HepG2 (cell line): ENCODE results near the gene NLE1. TPM values are rescaled to one million over a fixed set of nuclear protein-coding genes. Genes with fewer than 3 reads are reported as not detected.

ENCODE experiments used
- ATAC-seq: fragments of 200-7000 bp; cut with Tn5 transposase; 3 replicates; pipeline ENCODE4 v1.9.1; 2020; ENCODE audit warnings: mild to moderate bottlenecking, moderate library complexity
- BruUV-seq: library from RNA; stranded (reverse); fragments of 400-500 nt; replicated peaks from 2 replicates; lab custom pipeline; 2021; lab: Mats Ljungman, UMichigan
- CTCF ChIA-PET: fragments of 300-600 bp; formaldehyde crosslinking; extraction: SDS; loops from one replicate; lab custom pipeline; 2021; ENCODE audit warnings: low total read pairs, inconsistent platforms, low intra/inter-chr PET ratio; lab: Yijun Ruan, JAX
- POLR2A ChIA-PET: fragments of 350-600 bp; sonication (Branson Sonifier 250); formaldehyde crosslinking; loops from one replicate; lab custom pipeline; 2020; ENCODE audit warnings: antibody characterized with exemption, inconsistent platforms; lab: Yijun Ruan, JAX
- DNase-seq: peaks from one replicate; pipeline ENCODE4 v3.0.0-alpha.2; 2015; ENCODE audit warnings: low spot score
- FAIRE-seq: peaks from 3 replicates; lab custom pipeline; 2011; peaks lifted over from hg19 to GRCh38; lab: Jason Lieb, UNC
- H2AFZ ChIP-seq: one replicate; pipeline ENCODE4 v1.6.1; 2011; ENCODE audit warnings: low read length, inconsistent platforms
- H3K27ac ChIP-seq: fragments of 300-600 bp; 3 replicates; pipeline ENCODE4 v1.8.0; 2011; ENCODE audit warnings: mixed run types, mild to moderate bottlenecking, mixed read lengths, low read length, inconsistent platforms; ENCODE audit not compliant: insufficient read depth; ENCODE audit errors: extremely low read length
- H3K27me3 ChIP-seq, 2 experiments: fragments of 200-600 bp in 1 of 2; 2 replicates in 1 of 2; 3 replicates in 1 of 2; pipeline versions ENCODE4 v1.6.0 to v1.8.0; 2011; ENCODE audit warnings: low read length in 2 of 2, mild to moderate bottlenecking in 2 of 2, moderate library complexity in 2 of 2, inconsistent platforms in 1 of 2; ENCODE audit not compliant: insufficient read depth in 2 of 2, control insufficient read depth in 1 of 2
- H3K36me3 ChIP-seq, 2 experiments: fragments of 200-600 bp in 1 of 2; replicated peaks in 1 of 2; 2 replicates in 1 of 2; 3 replicates in 1 of 2; pipeline versions ENCODE4 v1.5.1 to v1.8.0; 2011; ENCODE audit warnings: low read length in 2 of 2, inconsistent platforms in 1 of 2; ENCODE audit not compliant: insufficient read depth in 2 of 2, control insufficient read depth in 1 of 2
- H3K4me1 ChIP-seq: 2 replicates; pipeline ENCODE4 v1.5.1; 2012; ENCODE audit warnings: low read length, inconsistent platforms; ENCODE audit not compliant: insufficient read depth
- H3K4me2 ChIP-seq: 2 replicates; pipeline ENCODE4 v1.6.0; 2011; ENCODE audit warnings: low read depth, low read length, inconsistent platforms
- H3K4me3 ChIP-seq, 3 experiments: fragments of 200-600 bp in 1 of 3; sonication (generic), shearing (Covaris generic) in 1 of 3; replicated peaks in 1 of 3; 2 replicates each; pipeline ENCODE4 v1.5.1; 2011 to 2016; ENCODE audit warnings: low read length in 3 of 3, inconsistent platforms in 2 of 3, low read depth in 2 of 3, mild to moderate bottlenecking in 2 of 3, control low read depth in 1 of 3, mixed read lengths in 1 of 3; ENCODE audit not compliant: insufficient read depth in 1 of 3
- H3K79me2 ChIP-seq: one replicate; pipeline ENCODE4 v1.6.1; 2011; ENCODE audit warnings: low read length, inconsistent platforms; ENCODE audit not compliant: insufficient read depth
- H3K9ac ChIP-seq: 2 replicates; pipeline ENCODE4 v1.6.0; 2011; ENCODE audit warnings: mild to moderate bottlenecking, low read depth, low read length, inconsistent platforms; ENCODE audit not compliant: insufficient read depth
- H3K9me3 ChIP-seq: 2 replicates; pipeline ENCODE4 v1.5.1; 2012; ENCODE audit warnings: mild to moderate bottlenecking, low read length
- H4K20me1 ChIP-seq: 2 replicates; pipeline ENCODE4 v1.6.0; 2011; ENCODE audit warnings: inconsistent platforms, mild to moderate bottlenecking, low read length, moderate library complexity; ENCODE audit not compliant: insufficient read depth
- ETS1 ChIP-seq: sonication (generic); formaldehyde crosslinking; IDR thresholded peaks from 2 replicates; pipeline ENCODE4 v1.4.0; 2020; ENCODE audit warnings: missing genetic modification reagents
- GABPB1 ChIP-seq: IDR thresholded peaks from 2 replicates; pipeline ENCODE4 v1.6.1; 2016; ENCODE audit warnings: mild to moderate bottlenecking, missing genetic modification reagents, moderate library complexity, missing compliant biosample characterization
- HOXA9 ChIP-seq: sonication (generic); formaldehyde crosslinking; IDR thresholded peaks from 2 replicates; pipeline ENCODE4 v1.8.1; 2022; ENCODE audit warnings: missing genetic modification reagents, mild to moderate bottlenecking, moderate library complexity, borderline replicate concordance
- ISX ChIP-seq: sonication (generic); formaldehyde crosslinking; conservative IDR thresholded peaks from 2 replicates; pipeline ENCODE4 v1.5.0; 2020; ENCODE audit warnings: missing genetic modification reagents
- MAZ ChIP-seq, 2 experiments: sonication (generic) in 1 of 2; formaldehyde crosslinking in 1 of 2; IDR thresholded peaks; 2 replicates each; pipeline versions ENCODE4 v1.5.0 to v1.6.1; 2012 to 2020; ENCODE audit warnings: low read depth in 2 of 2, mild to moderate bottlenecking in 2 of 2, borderline replicate concordance in 1 of 2, improper control_type of control experiment in 1 of 2, low read length in 1 of 2, missing genetic modification reagents in 1 of 2, moderate library complexity in 1 of 2
- NFKBIZ ChIP-seq: IDR thresholded peaks from 2 replicates; pipeline ENCODE4 v1.6.1; 2018; ENCODE audit warnings: missing genetic modification reagents, missing compliant biosample characterization
- NFRKB ChIP-seq: fragments of 450-650 bp; IDR thresholded peaks from 2 replicates; pipeline ENCODE4 v1.6.1; 2017
- POLR2AphosphoS5 ChIP-seq: IDR thresholded peaks from 2 replicates; pipeline ENCODE4 v1.6.1; 2012; ENCODE audit warnings: low read depth, low read length
- RFX1 ChIP-seq: fragments of 450-650 bp; IDR thresholded peaks from 2 replicates; pipeline ENCODE4 v1.6.1; 2017
- TEAD3 ChIP-seq: optimal IDR thresholded peaks from 2 replicates; pipeline ENCODE3; 2016; ENCODE audit warnings: borderline replicate concordance
- TGIF2 ChIP-seq: IDR thresholded peaks from 2 replicates; pipeline ENCODE4 v1.6.1; 2016; ENCODE audit warnings: control low read depth, missing compliant biosample characterization
- ZBTB20 ChIP-seq: sonication (generic); formaldehyde crosslinking; IDR thresholded peaks from 2 replicates; pipeline ENCODE4 v1.8.1; 2023; ENCODE audit warnings: missing genetic modification reagents, low read depth, mild to moderate bottlenecking, borderline replicate concordance
- ZFP36 ChIP-seq: fragments of 150-350 bp; IDR thresholded peaks from 2 replicates; pipeline ENCODE4 v1.6.1; 2018; ENCODE audit warnings: borderline replicate concordance, low read length, low read depth; ENCODE audit not compliant: partially characterized antibody
- ZNF232 ChIP-seq: sonication (generic); formaldehyde crosslinking; IDR thresholded peaks from 2 replicates; pipeline ENCODE4 v1.4.0; 2020; ENCODE audit warnings: missing genetic modification reagents, borderline replicate concordance
- ZNF530 ChIP-seq: sonication (generic); formaldehyde crosslinking; IDR thresholded peaks from 2 replicates; pipeline ENCODE4 v1.5.0; 2020; ENCODE audit warnings: low read depth, mild to moderate bottlenecking, missing genetic modification reagents
- WGBS: methylation state at CpG from one replicate; pipeline ENCODE4 v1.1.6; 2017; ENCODE audit warnings: low lambda C conversion rate; 5-methylcytosine and 5-hydroxymethylcytosine counted together
- in situ Hi-C: cut with HindIII; loops from 2 replicates; pipeline ENCODE4 v1.10.0; 2017; ENCODE audit warnings: low pct_unique_long_range_greater_than_20kb; ENCODE audit not compliant: extremely low pct_ligation_motif_present
- intact Hi-C: fragments of 100-400 bp; cut with micrococcal nuclease; formaldehyde crosslinking; loops from one replicate; pipeline ENCODE4 v1.10.0; 2022; ENCODE audit not compliant: unreplicated experiment
- polyA plus RNA-seq, 8 experiments: library from polyadenylated mRNA; depleted of rRNA in 3 of 8; stranded (reverse) in 7 of 8; unstranded in 1 of 8; fragments of >200 nt; fragmentation: Illumina TruSeq in 4 of 8; extraction: Trizol in 4 of 8; gene quantifications; 2 replicates each; pipeline versions ENCODE4 v1.2.1 to v1.2.3, GENCODE V29; 2011 to 2016; ENCODE audit warnings: low read depth in 4 of 8, missing spikeins in 1 of 8, mixed read lengths in 1 of 8; ENCODE audit not compliant: insufficient read depth in 1 of 8
- total RNA-seq, 5 experiments: library from RNA; depleted of rRNA; stranded (reverse); fragments of >200 nt; fragmentation: Illumina TruSeq; extraction: Trizol; gene quantifications; 2 replicates each; pipeline ENCODE4 v1.2.3, GENCODE V29; 2016; ENCODE audit warnings: low read depth in 1 of 5
- TF ChIP-seq, protein P1 (sequence below): sonication (generic); formaldehyde crosslinking; IDR thresholded peaks from 2 replicates; pipeline ENCODE4 v1.4.0; 2020; ENCODE audit warnings: mild to moderate bottlenecking, missing genetic modification reagents

Gene NLE1
- total and polyA plus RNA-seq, 2 of the 13 experiments (the other 11 are each of a cell fraction or from before 2014, with no cell fraction given), result 20.3 to 34.5 TPM

DNA sequence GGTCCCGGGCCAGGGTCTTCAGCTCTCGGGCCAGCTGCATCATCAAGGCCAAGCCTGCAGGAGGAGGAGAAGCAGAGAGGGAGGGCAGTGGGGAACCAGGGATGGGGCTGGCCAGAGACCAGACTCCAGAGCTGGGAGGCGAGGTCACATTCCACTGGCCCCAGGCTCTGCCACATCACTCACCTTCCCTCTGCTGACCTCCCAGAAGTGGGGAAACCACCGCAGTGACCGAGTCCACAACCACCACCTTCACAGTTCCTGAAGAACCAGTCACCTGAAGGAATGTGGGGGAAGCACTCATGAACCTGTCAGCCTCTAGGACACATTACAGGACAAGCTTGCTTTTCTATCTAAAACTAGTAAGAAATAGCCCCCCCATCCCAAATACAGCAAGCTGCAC, 38.8 kb downstream of the NLE1 start (continued):
- TF ChIP-seq ISX (no peak), ZBTB20 (no peak), RFX1 (no peak), TGIF2 (CRISPR knock-in tag) (no peak)

DNA sequence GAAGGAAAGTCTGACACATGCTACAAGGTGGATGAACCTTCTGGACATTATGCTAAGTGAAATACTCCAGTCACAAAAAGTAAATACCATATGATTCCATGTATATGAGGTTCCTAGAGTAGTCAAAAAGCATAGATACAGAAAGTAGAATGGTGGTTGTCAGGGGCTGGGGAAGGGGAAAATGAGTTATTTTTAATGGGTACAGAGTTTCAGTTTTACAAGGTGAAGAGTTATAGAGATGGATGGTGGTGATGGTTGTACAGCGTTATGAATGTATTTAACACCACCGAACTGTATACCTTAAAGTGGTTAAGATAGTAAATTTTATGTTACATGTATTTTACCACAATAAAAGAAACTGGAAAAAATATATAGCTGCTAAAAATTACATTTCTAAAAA, 40.4 kb downstream of the NLE1 start:
- Histone ChIP-seq H2AFZ (no peak overlapping the region), H3K27me3 (no peaks in the 10 kb centered on the region), H3K4me3 (no peak overlapping the region), H3K4me1 (no peaks in the 10 kb centered on the region), H3K9ac (no peak overlapping the region), H3K4me2 (no peak overlapping the region), H3K27ac (no peak overlapping the region), H3K9me3 (no peaks in the 10 kb centered on the region), H3K79me2 (no peaks in the 10 kb centered on the region), H3K36me3 (peaks cover 4 to 40% of the 10 kb centered on the region in 2 experiments; a peak in 4 of 5 replicates), H4K20me1 (no peaks in the 10 kb centered on the region)
- FAIRE-seq (no peak), DNase-seq (no peak), ATAC-seq (no peak)
- in situ Hi-C loops (loop anchor here (25.0 kb wide), 1 partner anchor 514 kb away; the partner anchor contains the start of gene TMEM132E), intact Hi-C loops (no loop called here)
- 96% methylated on average over 2 of the region's 2 CpGs for WGBS
- no TSS peak for BruUV-seq
- POLR2A ChIA-PET, result no interaction called here
- CTCF ChIA-PET, result no interaction called here
- TF ChIP-seq POLR2AphosphoS5 (no peak), HOXA9 (CRISPR knock-in tag) (no peak), NFKBIZ (no peak), ZNF530 (no peak), ZFP36 (no peak), NFRKB (no peak), MAZ (IDR thresholded peaks at IDR 0.05; ENCODE audit: borderline replicate concordance, low read depth, low read length) (no peak), MAZ (CRISPR knock-in tag; IDR thresholded peaks at IDR 0.05; ENCODE audit: low read depth) (no peak), ZNF232 (no peak), GABPB1 (CRISPR knock-in tag) (no peak), ETS1 (no peak), TEAD3 (CRISPR knock-in tag) (no peak)
- TF ChIP-seq, protein P1, sequence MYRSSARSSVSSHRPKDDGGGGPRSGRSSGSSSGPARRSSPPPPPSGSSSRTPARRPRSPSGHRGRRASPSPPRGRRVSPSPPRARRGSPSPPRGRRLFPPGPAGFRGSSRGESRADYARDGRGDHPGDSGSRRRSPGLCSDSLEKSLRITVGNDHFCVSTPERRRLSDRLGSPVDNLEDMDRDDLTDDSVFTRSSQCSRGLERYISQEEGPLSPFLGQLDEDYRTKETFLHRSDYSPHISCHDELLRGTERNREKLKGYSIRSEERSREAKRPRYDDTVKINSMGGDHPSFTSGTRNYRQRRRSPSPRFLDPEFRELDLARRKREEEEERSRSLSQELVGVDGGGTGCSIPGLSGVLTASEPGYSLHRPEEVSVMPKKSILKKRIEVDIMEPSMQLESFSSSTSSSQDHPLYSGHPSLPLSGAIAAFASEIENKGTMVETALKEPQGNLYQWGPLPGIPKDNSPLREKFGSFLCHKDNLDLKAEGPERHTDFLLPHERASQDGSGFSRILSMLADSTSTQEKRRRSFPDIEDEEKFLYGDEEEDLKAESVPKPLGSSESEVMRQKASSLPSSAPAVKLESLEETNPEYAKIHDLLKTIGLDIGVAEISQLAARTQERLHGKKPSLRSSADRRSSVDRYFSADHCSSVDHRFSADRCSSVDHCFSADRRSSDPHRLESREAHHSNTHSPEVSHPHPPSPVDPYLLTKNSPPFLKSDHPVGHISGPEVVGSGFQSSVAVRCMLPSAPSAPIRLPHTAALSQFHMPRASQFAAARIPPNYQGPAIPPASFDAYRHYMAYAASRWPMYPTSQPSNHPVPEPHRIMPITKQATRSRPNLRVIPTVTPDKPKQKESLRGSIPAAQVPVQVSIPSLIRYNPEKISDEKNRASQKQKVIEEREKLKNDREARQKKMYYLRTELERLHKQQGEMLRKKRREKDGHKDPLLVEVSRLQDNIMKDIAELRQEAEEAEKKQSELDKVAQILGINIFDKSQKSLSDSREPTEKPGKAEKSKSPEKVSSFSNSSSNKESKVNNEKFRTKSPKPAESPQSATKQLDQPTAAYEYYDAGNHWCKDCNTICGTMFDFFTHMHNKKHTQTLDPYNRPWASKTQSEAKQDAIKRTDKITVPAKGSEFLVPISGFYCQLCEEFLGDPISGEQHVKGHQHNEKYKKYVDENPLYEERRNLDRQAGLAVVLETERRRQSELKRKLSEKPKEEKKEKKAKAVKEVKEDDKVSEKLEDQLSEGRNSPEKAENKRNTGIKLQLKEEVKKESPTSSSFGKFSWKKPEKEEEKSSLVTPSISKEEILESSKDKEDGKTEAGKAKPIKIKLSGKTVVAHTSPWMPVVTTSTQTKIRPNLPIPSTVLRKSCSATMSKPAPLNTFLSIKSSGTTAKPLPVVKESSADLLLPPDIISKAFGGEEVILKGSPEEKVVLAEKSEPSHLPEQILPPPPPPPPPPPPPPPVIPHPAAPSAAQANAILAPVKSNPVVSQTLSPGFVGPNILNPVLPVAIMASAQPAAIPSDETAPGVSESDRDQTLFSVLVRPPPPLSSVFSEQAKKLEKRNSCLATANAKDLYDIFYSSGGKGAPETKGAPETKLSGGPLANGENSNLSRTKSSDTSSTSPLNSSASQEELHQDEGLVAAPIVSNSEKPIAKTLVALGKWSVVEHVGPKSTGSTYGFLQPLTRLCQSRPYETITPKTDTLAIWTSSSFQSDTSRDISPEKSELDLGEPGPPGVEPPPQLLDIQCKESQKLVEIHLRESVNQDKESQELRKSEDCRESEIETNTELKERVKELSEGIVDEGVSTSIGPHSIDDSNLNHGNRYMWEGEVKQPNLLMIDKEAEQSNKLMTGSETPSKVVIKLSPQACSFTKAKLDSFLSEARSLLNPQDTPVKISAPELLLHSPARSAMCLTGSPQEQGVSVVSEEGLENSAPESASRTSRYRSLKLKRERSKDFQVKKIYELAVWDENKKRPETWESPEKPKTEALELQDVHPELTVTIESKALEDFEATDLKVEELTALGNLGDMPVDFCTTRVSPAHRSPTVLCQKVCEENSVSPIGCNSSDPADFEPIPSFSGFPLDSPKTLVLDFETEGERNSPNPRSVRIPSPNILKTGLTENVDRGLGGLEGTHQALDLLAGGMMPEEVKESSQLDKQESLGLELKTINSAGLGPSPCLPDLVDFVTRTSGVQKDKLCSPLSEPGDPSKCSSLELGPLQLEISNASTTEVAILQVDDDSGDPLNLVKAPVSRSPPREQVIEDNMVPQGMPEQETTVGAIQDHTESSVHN (CRISPR knock-in tag), result no peak
